Mucosa of rectum (tissue), 2 donors: ENCODE data around the gene PPBP.

Experiments
- H3K27ac ChIP-seq, 2 donors: one replicate each; pipeline ENCODE4 v1.7.0; 2013; ENCODE audit warnings: inconsistent platforms in 2 of 2, low read depth in 2 of 2, low read length in 2 of 2
- H3K27me3 ChIP-seq, 2 donors: one replicate each; pipeline ENCODE4 v1.7.0; 2013; ENCODE audit warnings: low read length in 2 of 2; ENCODE audit not compliant: control insufficient read depth in 2 of 2, insufficient read depth in 2 of 2
- H3K36me3 ChIP-seq, 2 donors: one replicate each; pipeline ENCODE4 v1.7.0; 2013; ENCODE audit warnings: low read length in 2 of 2; ENCODE audit not compliant: control insufficient read depth in 2 of 2, insufficient read depth in 2 of 2
- H3K4me1 ChIP-seq, 2 donors: one replicate each; pipeline ENCODE4 v1.7.0; 2013; ENCODE audit warnings: low read length in 2 of 2, mild to moderate bottlenecking in 1 of 2; ENCODE audit not compliant: control insufficient read depth in 2 of 2, insufficient read depth in 2 of 2
- H3K4me3 ChIP-seq, 2 donors: one replicate each; pipeline ENCODE4 v1.7.0; 2013; ENCODE audit warnings: low read length in 2 of 2
- H3K9ac ChIP-seq, 2 donors: one replicate each; pipeline ENCODE4 v1.7.0; 2013; ENCODE audit warnings: low read length in 2 of 2, low read depth in 1 of 2, mild to moderate bottlenecking in 1 of 2
- H3K9me3 ChIP-seq, 2 donors: one replicate each; pipeline ENCODE4 v1.7.0; 2013; ENCODE audit warnings: low read length in 2 of 2; ENCODE audit not compliant: control insufficient read depth in 2 of 2
- donor health status: healthy.
- donor health status: Normal muscosa, but diverticular disease.

The PPBP gene

DNA sequence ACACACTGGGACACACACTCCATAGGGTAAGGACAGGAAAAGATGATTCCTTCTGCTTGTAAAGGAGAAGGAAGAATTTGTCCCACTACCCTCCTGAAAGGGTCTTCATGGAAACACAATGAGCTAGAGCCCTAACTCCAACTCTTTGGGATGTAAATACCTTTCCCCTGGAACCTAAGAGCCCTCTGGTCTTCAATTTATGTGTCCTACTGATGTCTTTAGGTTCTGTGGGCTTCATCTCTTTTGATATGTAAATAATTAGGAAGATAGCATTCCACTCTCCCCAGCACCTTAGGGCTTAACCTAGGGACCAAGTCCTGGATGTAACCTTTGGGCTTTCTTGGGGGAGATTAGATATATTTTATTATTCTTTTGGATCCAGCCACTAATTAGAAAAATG, 44.4 kb downstream of the PPBP start:
- Histone ChIP-seq H3K9ac (no peak overlapping the region), H3K27me3 (no peaks in the 10 kb centered on the region), H3K27ac (no peak overlapping the region), H3K36me3 (no peaks in the 10 kb centered on the region), H3K4me1 (no peaks in the 10 kb centered on the region), H3K9me3 (no peaks in the 10 kb centered on the region), H3K4me3 (no peak overlapping the region)

GRCh38 chr4:73936969-73937368, 51.0 kb downstream of the PPBP start:
- H3K9ac ChIP-seq, result no peak overlapping the region
- H3K4me3 ChIP-seq, result no peak overlapping the region
- H3K27me3 ChIP-seq, result no peaks in the 10 kb centered on the region
- no peaks in the 10 kb centered on the region for H3K4me1 ChIP-seq
- H3K27ac ChIP-seq, result no peak overlapping the region
- H3K9me3 ChIP-seq, result no peaks in the 10 kb centered on the region
- H3K36me3 ChIP-seq, result no peaks in the 10 kb centered on the region
